Kidney (tissue), 14 donors: ENCODE measurements around the gene VSTM4. TPM values are rescaled to one million over a fixed set of nuclear protein-coding genes. Genes with fewer than 3 reads are reported as not detected.

ENCODE experiments used
- DNase-seq, 5 donors: peaks; one replicate each; pipeline ENCODE4 v3.0.0-alpha.2; 2013 to 2020
- FAIRE-seq: peaks from 2 replicates; lab custom pipeline; 2012; peaks lifted over from hg19 to GRCh38; lab: Jason Lieb, UNC
- H3K27ac ChIP-seq, 2 donors: one replicate each; pipeline ENCODE4 v1.7.0; 2013; ENCODE audit warnings: low read depth in 2 of 2, low read length in 2 of 2, inconsistent platforms in 1 of 2
- H3K27me3 ChIP-seq: one replicate; pipeline ENCODE4 v1.7.1; 2013; ENCODE audit warnings: low read length, inconsistent platforms; ENCODE audit not compliant: control insufficient read depth, insufficient read depth
- H3K36me3 ChIP-seq, 3 donors: one replicate each; pipeline versions ENCODE4 v1.7.0 to v1.7.1; 2013; ENCODE audit warnings: low read length in 3 of 3, control low read depth in 1 of 3, inconsistent platforms in 1 of 3; ENCODE audit not compliant: insufficient read depth in 3 of 3, control insufficient read depth in 2 of 3
- H3K4me1 ChIP-seq, 3 donors: one replicate each; pipeline versions ENCODE4 v1.7.0 to v1.7.1; 2013; ENCODE audit warnings: low read length in 3 of 3, inconsistent platforms in 1 of 3, low read depth in 1 of 3; ENCODE audit not compliant: control insufficient read depth in 2 of 3, insufficient read depth in 2 of 3
- H3K4me3 ChIP-seq, 3 donors: one replicate each; pipeline versions ENCODE4 v1.7.0 to v1.8.1; 2013; ENCODE audit warnings: low read length in 3 of 3, control low read depth in 1 of 3, inconsistent platforms in 1 of 3
- H3K9ac ChIP-seq, 3 donors: one replicate each; pipeline versions ENCODE4 v1.7.0 to v1.7.1; 2013; ENCODE audit warnings: low read length in 3 of 3, control low read depth in 1 of 3, inconsistent platforms in 1 of 3
- H3K9me3 ChIP-seq, 3 donors: one replicate each; pipeline versions ENCODE4 v1.7.0 to v1.7.1; 2013; ENCODE audit warnings: low read length in 3 of 3, control low read depth in 1 of 3, inconsistent platforms in 1 of 3; ENCODE audit not compliant: control insufficient read depth in 2 of 3, insufficient read depth in 1 of 3
- intact Hi-C: fragments of 100-400 bp; cut with DNase I; formaldehyde crosslinking; loops from one replicate; pipeline ENCODE4 v1.11.1; 2022
- polyA plus RNA-seq: library from polyadenylated mRNA; stranded (reverse); fragments of 350-450 nt; fragmentation: Illumina TruSeq; extraction: RNeasy Lipid Tissue Mini Kit (QIAGEN cat#74804); gene quantifications from one replicate; pipeline ENCODE4 v1.2.3, GENCODE V29; 2014; ENCODE audit warnings: low read depth, low replicate concordance; ENCODE audit not compliant: insufficient read depth
- total RNA-seq: library from RNA; stranded (reverse); fragmentation: NEBNext Ultra II Directional; extraction: Animal tissue kit (Norgen Biotek cat#: 25700); gene quantifications from one replicate; pipeline ENCODE4 v1.2.1, GENCODE V29; 2021
- TF ChIP-seq, protein P1 (sequence below): IDR thresholded peaks from 3 replicates; pipeline ENCODE4 v1.5.1; 2012; ENCODE audit warnings: mild to moderate bottlenecking, moderate library complexity, borderline replicate concordance; ENCODE audit not compliant: insufficient read depth; ENCODE audit errors: extremely low read depth
- donor health status: control.
- donor health status: control.
- donor health status: control.
- donor health status: control.
- donor health status: control.
- donor health status: DM: yes; HTN: yes; CAD: no.
- donor health status: Normal renal cell carcinoma (clear cell type).

The VSTM4 gene
- total and polyA plus RNA-seq, 2 donors from 2014 or later: 7.4 to 8.5 TPM

DNA sequence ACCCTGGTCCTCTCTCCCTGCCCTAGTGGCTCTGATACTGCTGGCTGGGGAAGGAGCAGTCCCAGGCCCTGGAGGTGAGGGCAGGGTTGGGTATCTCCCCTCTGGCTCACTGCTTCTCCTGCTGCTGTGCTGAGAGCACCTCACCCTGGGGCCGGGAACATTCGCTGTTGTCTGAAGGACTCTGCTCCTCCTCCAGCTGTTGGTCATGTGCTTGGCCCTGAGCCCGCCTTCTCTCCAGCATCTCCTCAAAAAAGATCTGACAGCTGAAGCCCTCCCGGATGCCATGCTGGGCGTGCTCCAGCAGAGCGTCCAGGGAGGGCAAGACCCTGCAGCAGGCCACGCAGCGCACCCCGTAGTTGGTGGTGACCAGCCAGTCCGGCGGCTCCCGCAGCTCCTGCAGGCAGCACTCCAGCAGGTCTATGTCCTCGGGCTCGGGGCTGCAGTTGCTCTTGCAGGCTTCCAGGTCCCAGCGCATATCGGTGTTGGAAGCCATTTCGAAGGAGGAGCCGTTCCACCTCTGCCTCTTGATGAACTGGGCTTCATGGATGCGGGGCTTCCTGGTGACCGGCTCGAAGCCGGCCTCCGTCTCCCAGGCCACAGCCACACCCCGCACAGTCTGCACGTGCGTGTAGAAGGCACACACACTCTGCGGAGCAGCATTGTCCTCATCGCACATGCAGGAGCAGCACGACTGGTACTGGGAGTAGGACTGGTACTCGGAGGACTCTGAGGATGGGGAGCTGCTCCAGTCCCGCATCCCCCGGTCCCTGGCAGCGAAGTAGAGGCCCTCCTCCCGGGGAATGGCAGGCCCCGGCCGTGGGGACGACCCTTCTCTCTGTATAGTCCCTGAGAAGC lies 16.4 kb upstream of the VSTM4 start:
- peaks cover 0 to 3% (median 0%) of the 10 kb centered on the region in 3 donors for H3K4me1 ChIP-seq
- TF ChIP-seq, protein P1, sequence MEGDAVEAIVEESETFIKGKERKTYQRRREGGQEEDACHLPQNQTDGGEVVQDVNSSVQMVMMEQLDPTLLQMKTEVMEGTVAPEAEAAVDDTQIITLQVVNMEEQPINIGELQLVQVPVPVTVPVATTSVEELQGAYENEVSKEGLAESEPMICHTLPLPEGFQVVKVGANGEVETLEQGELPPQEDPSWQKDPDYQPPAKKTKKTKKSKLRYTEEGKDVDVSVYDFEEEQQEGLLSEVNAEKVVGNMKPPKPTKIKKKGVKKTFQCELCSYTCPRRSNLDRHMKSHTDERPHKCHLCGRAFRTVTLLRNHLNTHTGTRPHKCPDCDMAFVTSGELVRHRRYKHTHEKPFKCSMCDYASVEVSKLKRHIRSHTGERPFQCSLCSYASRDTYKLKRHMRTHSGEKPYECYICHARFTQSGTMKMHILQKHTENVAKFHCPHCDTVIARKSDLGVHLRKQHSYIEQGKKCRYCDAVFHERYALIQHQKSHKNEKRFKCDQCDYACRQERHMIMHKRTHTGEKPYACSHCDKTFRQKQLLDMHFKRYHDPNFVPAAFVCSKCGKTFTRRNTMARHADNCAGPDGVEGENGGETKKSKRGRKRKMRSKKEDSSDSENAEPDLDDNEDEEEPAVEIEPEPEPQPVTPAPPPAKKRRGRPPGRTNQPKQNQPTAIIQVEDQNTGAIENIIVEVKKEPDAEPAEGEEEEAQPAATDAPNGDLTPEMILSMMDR: no peak
- H3K9me3 ChIP-seq: no peaks in the 10 kb centered on the region
- H3K27ac ChIP-seq: no peak overlapping the region
- no peak overlapping the region for H3K9ac ChIP-seq
- DNase-seq (no peak), FAIRE-seq (no peak)
- H3K36me3 ChIP-seq: no peaks in the 10 kb centered on the region
- H3K4me3 ChIP-seq: no peak overlapping the region
- intact Hi-C loops: no loop called here
- H3K27me3 ChIP-seq: no peaks in the 10 kb centered on the region

DNA sequence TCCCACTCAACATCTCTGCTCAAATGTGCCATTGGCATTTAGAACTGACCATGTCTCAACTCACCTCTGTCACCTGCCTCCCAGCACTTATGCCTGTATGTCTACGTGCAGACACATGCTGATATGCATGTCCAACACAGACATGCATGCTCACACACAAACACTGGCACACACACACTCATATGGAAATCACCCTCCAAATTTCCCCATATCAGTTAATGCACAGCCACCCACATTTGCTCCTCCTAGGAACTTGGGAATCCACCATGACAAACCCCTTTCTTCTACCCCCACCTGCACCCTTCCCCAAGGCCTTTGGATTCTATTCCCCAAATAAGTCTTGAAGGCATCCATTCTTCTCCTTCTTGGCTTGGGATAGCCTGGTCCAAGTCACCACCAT lies 14.1 kb upstream of the VSTM4 start:
- H3K4me3 ChIP-seq: no peak overlapping the region
- no peak overlapping the region for H3K9ac ChIP-seq
- FAIRE-seq (no peak), DNase-seq (no peak)
- no peaks in the 10 kb centered on the region for H3K27me3 ChIP-seq
- no peaks in the 10 kb centered on the region for H3K36me3 ChIP-seq
- TF ChIP-seq, protein P1: no peak
- intact Hi-C loops: no loop called here
- no peak overlapping the region for H3K27ac ChIP-seq
- no peaks in the 10 kb centered on the region for H3K4me1 ChIP-seq
- no peaks in the 10 kb centered on the region for H3K9me3 ChIP-seq

- Histone ChIP-seq H3K9me3 (no peaks in the 10 kb centered on the region), H3K4me3 (no peak overlapping the region), H3K9ac (no peak overlapping the region), H3K36me3 (no peaks in the 10 kb centered on the region), H3K4me1 (no peaks in the 10 kb centered on the region), H3K27me3 (no peaks in the 10 kb centered on the region), H3K27ac (no peak overlapping the region)
- TF ChIP-seq, protein P1: no peak
- DNase-seq: peak in 1 of 5 donors; percentile 35
- FAIRE-seq: no peak
- intact Hi-C loops: no loop called here
Observed at GRCh38 chr10:49128854-49129253, 13.5 kb upstream of the VSTM4 start.
